Choroid plexus epithelial cell (primary cell): ENCODE measurements around the gene RBSN.

Experiments used
- DNase-seq: peaks from one replicate; pipeline ENCODE4 v3.0.0-alpha.2; 2010; ENCODE audit warnings: low read depth
- H3K4me3 ChIP-seq: 2 replicates; pipeline ENCODE4 v1.5.1; 2011; ENCODE audit warnings: low read depth, mild to moderate bottlenecking, control low read depth, low read length, moderate library complexity
- CTCF ChIP-seq: conservative IDR thresholded peaks from 2 replicates; pipeline ENCODE4 v1.5.1; 2011; ENCODE audit warnings: low read depth, mild to moderate bottlenecking, control low read depth, inconsistent platforms, low read length, moderate library complexity

The RBSN gene

DNA sequence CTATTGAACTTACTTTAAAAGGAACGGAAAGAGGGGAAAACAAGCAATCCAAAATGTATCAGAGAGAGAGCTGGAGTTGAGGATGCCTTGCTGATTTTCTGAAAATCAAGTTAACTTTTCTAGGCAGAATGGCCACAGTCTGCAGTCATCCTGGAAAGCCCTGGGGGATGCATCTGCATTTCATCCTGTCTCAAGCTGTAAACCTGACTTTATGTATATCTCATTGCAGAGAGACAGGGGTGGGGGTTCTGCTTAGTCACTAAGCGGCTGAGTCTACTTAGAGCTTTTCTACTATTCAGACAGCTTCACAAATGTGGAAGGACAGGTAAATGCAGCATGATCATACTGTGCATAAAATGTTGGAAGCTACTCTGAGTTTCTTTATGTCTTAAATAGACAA lies 75.2 kb downstream of the RBSN start:
- no peak for DNase-seq
- H3K4me3 ChIP-seq = no peak overlapping the region
- no peak for TF ChIP-seq CTCF

- no peak overlapping the region for H3K4me3 ChIP-seq
- no peak for TF ChIP-seq CTCF
- DNase-seq = no peak
These were observed 75.7 kb downstream of the RBSN start for GRCh38 chr3:15023249-15023648.
